ENCODE results near the gene TNFAIP2. TPM values are rescaled to one million over a fixed set of nuclear protein-coding genes. Genes with fewer than 3 reads are reported as not detected.
A peak's percentile ranks its signal among the peaks of the same experiment; 100 is the strongest.
"Not testable (repeated sequence)": the region's sequence is repeated elsewhere in the genome, so short reads cannot be mapped to it uniquely, and the experiment has no call there.

TNFAIP2 gene
- total RNA-seq, 2 experiments from 2014 or later, result 0.50 to 0.56 TPM

- H3K27me3 Mint-ChIP-seq, result peaks cover 5% of the 10 kb centered on the region
- H3K4me1 Mint-ChIP-seq (ENCODE audit: low read depth), result peaks cover 3% of the 10 kb centered on the region
- POLR2A ChIA-PET, result no interaction called here
- no peaks in the 10 kb centered on the region for H3K36me3 Mint-ChIP-seq
- DNase-seq, result no peak
- no peak overlapping the region for H3K4me3 Mint-ChIP-seq
- intact Hi-C loops (cut with micrococcal nuclease), result no loop called here
- H3K9me3 Mint-ChIP-seq, result no peaks in the 10 kb centered on the region
- H3K27ac Mint-ChIP-seq, result no peak overlapping the region
- CTCF ChIA-PET, result interaction anchor here (0.8 to 1.0 kb wide), 2 partner anchors 9 to 38 kb away, joined by 3 read pairs; no protein-coding TSS in a partner anchor
Measured at GRCh38 chr14:103113303-103113702, 10.0 kb upstream of the TNFAIP2 start.

- no peak overlapping the region for H3K27ac Mint-ChIP-seq
- intact Hi-C loops (cut with micrococcal nuclease), result no loop called here
- DNase-seq, result no peak
- no peaks in the 10 kb centered on the region for H3K36me3 Mint-ChIP-seq
- peaks cover 3% of the 10 kb centered on the region for H3K4me1 Mint-ChIP-seq (ENCODE audit: low read depth)
- H3K9me3 Mint-ChIP-seq, result no peaks in the 10 kb centered on the region
- H3K27me3 Mint-ChIP-seq, result peaks cover 5% of the 10 kb centered on the region
- CTCF ChIA-PET, result interaction anchor here (0.8 kb wide), 1 partner anchor 39 kb away, joined by 3 read pairs; no protein-coding TSS in a partner anchor
- POLR2A ChIA-PET, result no interaction called here
- no peak overlapping the region for H3K4me3 Mint-ChIP-seq
Measured at GRCh38 chr14:103113774-103114173, 9.5 kb upstream of the TNFAIP2 start.

DNA sequence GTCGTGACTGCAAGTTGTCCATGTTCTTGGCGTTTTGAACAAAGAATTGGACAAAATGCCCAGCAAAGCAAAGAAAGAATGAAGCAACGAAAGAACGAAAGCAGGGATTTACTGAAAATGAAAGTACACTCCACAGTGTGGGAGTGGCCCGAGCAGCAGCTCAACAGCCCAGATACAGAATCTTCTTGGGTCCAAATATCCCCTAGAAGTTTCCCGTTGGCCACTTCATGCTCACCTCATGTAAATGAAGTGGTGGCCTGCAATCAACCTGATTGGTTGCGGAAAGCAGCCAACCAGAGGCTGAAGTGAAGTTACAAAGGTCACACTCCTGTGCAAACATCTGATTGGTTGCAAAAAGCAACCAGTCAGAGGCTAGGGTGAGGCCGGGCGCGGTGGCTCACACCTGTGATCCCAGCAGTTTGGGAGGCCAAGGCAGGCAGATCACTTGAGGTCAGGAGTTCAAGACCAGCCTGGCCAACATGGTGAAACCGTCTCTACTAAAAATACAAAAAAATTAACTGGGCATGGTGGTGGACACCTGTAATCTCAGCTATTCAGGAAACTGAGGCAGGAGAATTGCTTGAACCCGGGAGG is 8.1 kb upstream of the TNFAIP2 start:
- peak; percentile 33 for DNase-seq
- POLR2A ChIA-PET; H3K36me3 Mint-ChIP-seq; intact Hi-C loops (cut with micrococcal nuclease); H3K4me3 Mint-ChIP-seq; H3K4me1 Mint-ChIP-seq (ENCODE audit: low read depth); H3K27me3 Mint-ChIP-seq; H3K27ac Mint-ChIP-seq; H3K9me3 Mint-ChIP-seq: not testable (repeated sequence)
- CTCF ChIA-PET, result interaction anchor here (1.4 to 1.6 kb wide), 2 partner anchors 10 to 11 kb away, joined by 8 read pairs; no protein-coding TSS in a partner anchor

GRCh38 chr14:103115845-103116572 is 7.3 kb upstream of the TNFAIP2 start:
- CTCF ChIA-PET, result interaction anchor here (1.4 to 1.6 kb wide), 2 partner anchors 10 to 11 kb away, joined by 8 read pairs; no protein-coding TSS in a partner anchor
- peaks cover 9% of the 10 kb centered on the region for H3K27me3 Mint-ChIP-seq
- no peaks in the 10 kb centered on the region for H3K9me3 Mint-ChIP-seq
- intact Hi-C loops (cut with micrococcal nuclease), result no loop called here
- no peak for DNase-seq
- no peaks in the 10 kb centered on the region for H3K36me3 Mint-ChIP-seq
- H3K27ac Mint-ChIP-seq, result no peak overlapping the region
- POLR2A ChIA-PET, result no interaction called here
- peaks cover 3% of the 10 kb centered on the region for H3K4me1 Mint-ChIP-seq (ENCODE audit: low read depth)
- no peak overlapping the region for H3K4me3 Mint-ChIP-seq

DNA sequence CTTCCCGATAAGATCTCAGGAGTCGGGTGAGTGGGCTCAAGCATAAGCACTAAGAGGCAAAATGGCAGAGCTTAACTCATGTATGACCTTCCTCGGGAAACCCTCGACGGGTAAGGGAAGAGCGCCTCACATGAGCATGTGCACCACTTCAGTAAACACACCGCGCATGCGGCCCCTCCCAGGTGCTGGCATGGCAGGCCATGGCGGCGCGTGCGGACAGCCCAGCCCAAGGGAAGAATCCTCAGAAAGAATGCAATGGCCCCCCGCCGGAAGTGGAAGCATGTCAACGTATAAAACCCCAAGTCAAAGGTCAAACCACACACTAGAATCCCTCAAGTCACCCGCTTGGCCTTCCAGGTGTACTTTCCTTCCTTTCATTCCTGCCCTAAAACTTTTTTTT is 6.6 kb upstream of the TNFAIP2 start:
- Mint-ChIP-seq H3K36me3 (no peaks in the 10 kb centered on the region), H3K27me3 (peaks cover 12% of the 10 kb centered on the region), H3K27ac (no peak overlapping the region), H3K4me3 (no peak overlapping the region), H3K4me1 (ENCODE audit: low read depth) (peaks cover 3% of the 10 kb centered on the region), H3K9me3 (no peaks in the 10 kb centered on the region)
- POLR2A ChIA-PET, result no interaction called here
- CTCF ChIA-PET, result interaction anchor here (1.4 kb wide), 1 partner anchor 11 kb away, joined by 8 read pairs; no protein-coding TSS in a partner anchor
- intact Hi-C loops (cut with micrococcal nuclease), result no loop called here
- no peak for DNase-seq

DNA sequence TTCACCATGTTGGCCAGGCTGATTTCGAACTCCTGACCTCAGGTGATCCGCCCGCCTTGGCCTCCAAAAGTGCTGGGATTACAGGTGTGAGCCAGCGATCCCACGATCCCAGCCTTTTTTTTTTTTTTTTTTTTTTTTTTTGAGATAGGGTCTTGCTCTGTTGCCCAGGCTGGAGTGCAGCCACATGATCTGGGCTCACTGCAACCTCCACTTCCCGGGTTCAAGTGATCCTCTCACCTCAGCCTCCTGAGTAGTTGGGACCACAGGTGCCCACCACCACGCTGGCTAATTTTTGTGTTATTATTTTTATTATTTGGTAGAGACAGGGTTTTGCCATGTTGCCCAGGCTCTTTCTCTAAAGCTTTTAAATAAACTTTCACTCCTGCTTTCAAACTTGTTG is 5.8 kb upstream of the TNFAIP2 start:
- intact Hi-C loops (cut with micrococcal nuclease); H3K4me1 Mint-ChIP-seq (ENCODE audit: low read depth); POLR2A ChIA-PET; H3K27ac Mint-ChIP-seq; H3K9me3 Mint-ChIP-seq; H3K36me3 Mint-ChIP-seq; H3K4me3 Mint-ChIP-seq; DNase-seq: not testable (repeated sequence)
- CTCF ChIA-PET, result interaction anchor here (1.7 kb wide), 1 partner anchor 13 kb away, joined by 7 read pairs; no protein-coding TSS in a partner anchor
- peaks cover 17% of the 10 kb centered on the region for H3K27me3 Mint-ChIP-seq

DNA sequence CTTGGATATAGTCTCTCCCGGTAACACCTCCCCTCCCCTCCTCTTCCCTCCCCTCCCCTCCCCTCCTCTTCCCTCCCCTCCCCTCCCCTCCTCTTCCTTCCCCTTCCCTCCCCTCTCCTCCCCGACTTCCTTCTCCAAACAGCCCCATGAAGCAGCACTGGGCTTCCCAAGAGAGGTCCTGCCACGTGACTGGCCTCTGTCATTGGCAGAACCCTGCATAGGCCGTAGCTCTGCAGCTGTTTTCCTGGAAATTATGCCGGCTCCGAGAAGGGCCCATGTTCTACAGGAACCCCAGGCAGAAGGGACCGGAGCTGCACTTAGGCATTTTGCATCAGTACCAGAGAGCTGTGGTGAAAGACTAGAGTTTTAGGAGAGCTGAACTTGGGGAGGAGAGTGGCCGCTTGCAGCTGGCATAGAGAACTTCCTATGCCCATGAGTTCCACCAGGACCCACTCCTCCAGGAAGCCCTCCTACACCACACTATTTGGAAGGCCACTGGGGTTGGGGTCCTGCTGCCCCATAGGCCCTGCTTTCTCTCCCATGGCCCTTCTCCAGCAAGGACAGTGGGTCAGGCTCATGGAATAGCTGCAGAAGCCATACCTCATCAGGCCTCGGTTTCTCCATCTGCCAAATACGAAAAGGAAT is 5.1 kb upstream of the TNFAIP2 start:
- H3K9me3 Mint-ChIP-seq, result no peaks in the 10 kb centered on the region
- H3K4me3 Mint-ChIP-seq, result no peak overlapping the region
- CTCF ChIA-PET, result interaction anchor here (1.7 kb wide), 1 partner anchor 13 kb away, joined by 7 read pairs; no protein-coding TSS in a partner anchor
- peaks cover 17% of the 10 kb centered on the region for H3K27me3 Mint-ChIP-seq
- POLR2A ChIA-PET, result no interaction called here
- H3K27ac Mint-ChIP-seq, result no peak overlapping the region
- intact Hi-C loops (cut with micrococcal nuclease), result no loop called here
- peaks cover 3% of the 10 kb centered on the region for H3K4me1 Mint-ChIP-seq (ENCODE audit: low read depth)
- no peaks in the 10 kb centered on the region for H3K36me3 Mint-ChIP-seq
- no peak for DNase-seq

- ChIA-PET CTCF (interaction anchor here (1.7 kb wide), 1 partner anchor 14 kb away, joined by 7 read pairs; no protein-coding TSS in a partner anchor), POLR2A (no interaction called here)
- no peak for DNase-seq
- no peaks in the 10 kb centered on the region for H3K9me3 Mint-ChIP-seq
- peaks cover 3% of the 10 kb centered on the region for H3K4me1 Mint-ChIP-seq (ENCODE audit: low read depth)
- intact Hi-C loops (cut with micrococcal nuclease), result no loop called here
- H3K27ac Mint-ChIP-seq, result no peak overlapping the region
- no peaks in the 10 kb centered on the region for H3K36me3 Mint-ChIP-seq
- no peak overlapping the region for H3K4me3 Mint-ChIP-seq
- H3K27me3 Mint-ChIP-seq, result peaks cover 17% of the 10 kb centered on the region
Measured at GRCh38 chr14:103118663-103119404, 4.4 kb upstream of the TNFAIP2 start.

DNA sequence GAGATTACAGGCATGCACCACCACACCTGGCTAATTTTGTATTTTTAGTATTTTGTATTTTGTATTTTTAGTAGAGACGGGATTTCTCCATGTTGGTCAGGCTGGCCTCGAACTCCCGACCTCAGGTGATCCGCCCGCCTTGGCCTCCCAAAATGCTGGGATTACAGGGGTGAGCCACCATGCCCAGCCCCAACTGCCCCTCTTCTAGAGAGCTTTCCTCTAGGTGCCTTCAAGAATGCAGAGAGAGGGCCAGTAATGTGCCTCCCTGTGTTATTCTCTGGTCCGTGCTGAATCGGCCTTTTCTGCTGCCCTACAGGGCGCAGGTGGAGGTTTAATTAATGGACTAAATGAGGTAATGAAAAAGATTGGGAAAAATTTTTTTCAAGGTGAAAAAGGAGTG is 3.7 kb upstream of the TNFAIP2 start:
- intact Hi-C loops (cut with micrococcal nuclease); H3K36me3 Mint-ChIP-seq; H3K9me3 Mint-ChIP-seq; H3K4me1 Mint-ChIP-seq (ENCODE audit: low read depth); POLR2A ChIA-PET; H3K4me3 Mint-ChIP-seq; H3K27ac Mint-ChIP-seq; DNase-seq: not testable (repeated sequence)
- CTCF ChIA-PET, result interaction anchor here (2.3 kb wide), 1 partner anchor 15 kb away, joined by 8 read pairs; no protein-coding TSS in a partner anchor
- H3K27me3 Mint-ChIP-seq, result peaks cover 23% of the 10 kb centered on the region

GRCh38 chr14:103121121-103121845 is 2.0 kb upstream of the TNFAIP2 start:
- H3K27me3 Mint-ChIP-seq, result peaks cover 21% of the 10 kb centered on the region
- H3K27ac Mint-ChIP-seq, result no peak overlapping the region
- ChIA-PET POLR2A (no interaction called here), CTCF (interaction anchor here (0.9 to 2.3 kb wide), 2 partner anchors 16 to 20 kb away, joined by 3 to 8 read pairs; no protein-coding TSS in a partner anchor)
- no peak for DNase-seq
- peaks cover 2% of the 10 kb centered on the region for H3K4me1 Mint-ChIP-seq (ENCODE audit: low read depth)
- H3K9me3 Mint-ChIP-seq, result no peaks in the 10 kb centered on the region
- H3K4me3 Mint-ChIP-seq, result no peak overlapping the region
- no peaks in the 10 kb centered on the region for H3K36me3 Mint-ChIP-seq
- intact Hi-C loops (cut with micrococcal nuclease), result no loop called here

- CTCF ChIA-PET, result no interaction called here
- no peak for DNase-seq
- intact Hi-C loops (cut with micrococcal nuclease), result no loop called here
- H3K27me3 Mint-ChIP-seq, result peaks cover 21% of the 10 kb centered on the region
- H3K27ac Mint-ChIP-seq, result no peak overlapping the region
- H3K4me3 Mint-ChIP-seq, result no peak overlapping the region
- H3K9me3 Mint-ChIP-seq, result no peaks in the 10 kb centered on the region
- H3K4me1 Mint-ChIP-seq (ENCODE audit: low read depth), result peaks cover 2% of the 10 kb centered on the region
- H3K36me3 Mint-ChIP-seq, result no peaks in the 10 kb centered on the region
- POLR2A ChIA-PET, result no interaction called here
Measured at GRCh38 chr14:103121846-103122584, 1.2 kb upstream of the TNFAIP2 start.
